Testis (tissue), 3 donors: ENCODE measurements around the gene SEC61A2. TPM values are rescaled to one million over a fixed set of nuclear protein-coding genes. Genes with fewer than 3 reads are reported as not detected.
A peak's percentile ranks its signal among the peaks of the same experiment; 100 is the strongest.

Source experiments
- DNase-seq: peaks from one replicate; pipeline ENCODE4 v3.0.0-alpha.2; 2019
- H3K27ac ChIP-seq, 2 donors: fragments of 200-600 bp; sonication (generic); one replicate each; pipeline ENCODE4 v1.5.1; 2019
- H3K27me3 ChIP-seq: fragments of 200-600 bp; sonication (generic); one replicate; pipeline ENCODE4 v1.5.1; 2019
- H3K36me3 ChIP-seq: fragments of 200-600 bp; sonication (generic); one replicate; pipeline ENCODE4 v1.5.1; 2017; ENCODE audit warnings: low read depth; ENCODE audit errors: missing control alignments
- H3K4me1 ChIP-seq: fragments of 200-600 bp; sonication (generic); one replicate; pipeline ENCODE4 v1.5.1; 2019
- H3K4me3 ChIP-seq, 2 donors: fragments of 200-600 bp; sonication (generic); one replicate each; pipeline ENCODE4 v1.5.1; 2017 to 2019
- H3K9me3 ChIP-seq: fragments of 200-600 bp; sonication (generic); one replicate; pipeline ENCODE4 v1.5.1; 2017
- POLR2A ChIP-seq: fragments of 450-650 bp; IDR thresholded peaks from one replicate; pipeline ENCODE4 v1.6.1; 2017; ENCODE audit warnings: antibody characterized with exemption, mild to moderate bottlenecking, moderate library complexity
- WGBS, 2 donors: methylation state at CpG; one replicate each; pipeline ENCODE4 v1.1.5; 2018; 5-methylcytosine and 5-hydroxymethylcytosine counted together
- intact Hi-C: fragments of 100-400 bp; cut with DNase I; formaldehyde crosslinking; loops from one replicate; pipeline ENCODE4 v1.15.1; 2023; ENCODE audit warnings: low total_unique reads
- polyA plus RNA-seq: library from polyadenylated mRNA; stranded (reverse); fragments of 350-450 nt; fragmentation: Illumina TruSeq; extraction: RNeasy Lipid Tissue Mini Kit (QIAGEN cat#74804); gene quantifications from one replicate; pipeline ENCODE4 v1.2.3, GENCODE V29; 2014; ENCODE audit warnings: low read depth, low replicate concordance; ENCODE audit not compliant: insufficient read depth
- total RNA-seq, 2 donors: library from RNA; depleted of rRNA; stranded (reverse); fragments of >200 nt; gene quantifications; one replicate each; pipeline ENCODE4 v1.2.3, GENCODE V29; 2016
- TF ChIP-seq, protein P1 (sequence below), 3 experiments: fragments of 450-650 bp in 2 of 3; fragments of 200-600 bp in 1 of 3; sonication (generic) in 1 of 3; IDR thresholded peaks; one replicate each; pipeline ENCODE4 v1.5.1; 2016 to 2019; ENCODE audit warnings: antibody characterized with exemption in 3 of 3, mild to moderate bottlenecking in 2 of 3, moderate library complexity in 1 of 3

SEC61A2 gene
- total and polyA plus RNA-seq, 3 donors from 2014 or later: 28.6 to 57.5 (median 46.4) TPM

DNA sequence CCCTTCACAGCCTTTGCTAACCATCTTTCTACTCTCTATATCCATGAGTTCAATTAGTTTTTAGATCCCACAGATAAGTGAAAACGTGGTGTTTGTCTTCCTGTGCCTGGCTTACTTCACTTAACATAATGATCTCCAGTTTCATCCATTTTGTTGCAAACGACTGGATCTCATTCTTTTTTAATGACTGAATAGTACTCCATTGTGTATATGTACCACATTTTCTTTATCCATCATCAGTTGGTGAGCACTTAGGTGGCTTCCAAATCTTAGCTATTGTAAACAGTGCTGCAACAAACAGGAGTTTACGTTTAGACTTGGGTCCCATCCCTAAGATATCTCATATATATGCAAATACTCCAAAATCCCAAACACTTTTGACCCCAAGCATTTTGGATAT lies 75.6 kb downstream of the SEC61A2 start:
- no peaks in the 10 kb centered on the region for H3K36me3 ChIP-seq
- H3K9me3 ChIP-seq: no peaks in the 10 kb centered on the region
- H3K4me3 ChIP-seq: no peak overlapping the region
- no peak for TF ChIP-seq POLR2A
- TF ChIP-seq, protein P1, sequence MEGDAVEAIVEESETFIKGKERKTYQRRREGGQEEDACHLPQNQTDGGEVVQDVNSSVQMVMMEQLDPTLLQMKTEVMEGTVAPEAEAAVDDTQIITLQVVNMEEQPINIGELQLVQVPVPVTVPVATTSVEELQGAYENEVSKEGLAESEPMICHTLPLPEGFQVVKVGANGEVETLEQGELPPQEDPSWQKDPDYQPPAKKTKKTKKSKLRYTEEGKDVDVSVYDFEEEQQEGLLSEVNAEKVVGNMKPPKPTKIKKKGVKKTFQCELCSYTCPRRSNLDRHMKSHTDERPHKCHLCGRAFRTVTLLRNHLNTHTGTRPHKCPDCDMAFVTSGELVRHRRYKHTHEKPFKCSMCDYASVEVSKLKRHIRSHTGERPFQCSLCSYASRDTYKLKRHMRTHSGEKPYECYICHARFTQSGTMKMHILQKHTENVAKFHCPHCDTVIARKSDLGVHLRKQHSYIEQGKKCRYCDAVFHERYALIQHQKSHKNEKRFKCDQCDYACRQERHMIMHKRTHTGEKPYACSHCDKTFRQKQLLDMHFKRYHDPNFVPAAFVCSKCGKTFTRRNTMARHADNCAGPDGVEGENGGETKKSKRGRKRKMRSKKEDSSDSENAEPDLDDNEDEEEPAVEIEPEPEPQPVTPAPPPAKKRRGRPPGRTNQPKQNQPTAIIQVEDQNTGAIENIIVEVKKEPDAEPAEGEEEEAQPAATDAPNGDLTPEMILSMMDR (IDR thresholded peaks at IDR 0.05): no peak
- no peaks in the 10 kb centered on the region for H3K27me3 ChIP-seq
- 88 to 89% methylated on average over 3 of the region's 3 CpGs for WGBS, 2 donors
- intact Hi-C loops: no loop called here
- H3K4me1 ChIP-seq: peaks cover 3% of the 10 kb centered on the region
- DNase-seq: no peak
- no peak overlapping the region for H3K27ac ChIP-seq

DNA sequence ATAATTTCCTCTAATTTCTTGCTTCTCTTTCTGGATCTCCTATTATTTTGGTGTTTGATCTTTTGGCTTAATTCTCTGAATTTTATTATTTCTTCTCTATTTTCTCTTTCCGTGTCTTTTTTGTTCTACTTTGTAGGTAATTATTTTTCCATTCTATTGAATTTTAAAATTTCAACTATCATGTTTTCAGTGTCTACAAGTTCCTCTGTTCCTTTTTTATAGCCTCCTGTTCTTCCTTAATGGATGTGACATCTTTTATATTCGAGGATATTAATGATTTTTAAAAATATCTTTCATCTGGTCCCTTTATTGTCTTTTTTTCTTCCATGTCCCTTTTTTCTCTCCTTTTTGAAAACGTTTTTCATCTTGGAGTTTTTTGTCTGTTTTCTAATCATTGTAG lies 77.6 kb downstream of the SEC61A2 start:
- intact Hi-C loops: no loop called here
- H3K36me3 ChIP-seq: no peaks in the 10 kb centered on the region
- no peaks in the 10 kb centered on the region for H3K27me3 ChIP-seq
- no peak for DNase-seq
- 76 to 85% methylated on average over 3 of the region's 3 CpGs for WGBS, 2 donors
- H3K27ac ChIP-seq: peak overlapping the region in 1 of 2 donors; percentile 37
- no peak overlapping the region for H3K4me3 ChIP-seq
- no peaks in the 10 kb centered on the region for H3K9me3 ChIP-seq
- peaks cover 3% of the 10 kb centered on the region for H3K4me1 ChIP-seq
- TF ChIP-seq POLR2A: no peak
- TF ChIP-seq, protein P1 (IDR thresholded peaks at IDR 0.05): no peak

DNA sequence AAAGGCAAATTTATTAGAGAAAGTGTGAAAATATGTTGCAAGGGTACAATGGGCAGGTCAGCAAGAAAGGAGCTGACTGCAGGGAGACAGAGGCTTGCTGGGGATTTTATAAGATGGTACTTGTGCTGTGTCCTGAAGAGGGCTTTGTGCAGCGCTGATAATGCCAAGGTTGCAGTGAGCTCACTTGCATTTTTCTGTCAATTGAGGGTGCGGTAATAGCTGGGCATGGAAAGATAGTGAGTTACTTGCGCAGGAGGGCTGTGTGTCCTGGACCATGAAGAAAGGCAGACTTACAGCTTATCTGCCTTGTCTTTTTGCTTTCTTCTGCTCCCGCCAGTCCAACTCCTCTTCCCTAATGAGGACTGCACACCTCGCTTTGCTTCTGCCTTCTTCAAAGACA lies 79.0 kb downstream of the SEC61A2 start:
- peak overlapping the region; percentile 0 to 3 for H3K27ac ChIP-seq
- intact Hi-C loops: no loop called here
- WGBS, 2 donors: 71 to 87% methylated on average over 5 of the region's 5 CpGs

DNA sequence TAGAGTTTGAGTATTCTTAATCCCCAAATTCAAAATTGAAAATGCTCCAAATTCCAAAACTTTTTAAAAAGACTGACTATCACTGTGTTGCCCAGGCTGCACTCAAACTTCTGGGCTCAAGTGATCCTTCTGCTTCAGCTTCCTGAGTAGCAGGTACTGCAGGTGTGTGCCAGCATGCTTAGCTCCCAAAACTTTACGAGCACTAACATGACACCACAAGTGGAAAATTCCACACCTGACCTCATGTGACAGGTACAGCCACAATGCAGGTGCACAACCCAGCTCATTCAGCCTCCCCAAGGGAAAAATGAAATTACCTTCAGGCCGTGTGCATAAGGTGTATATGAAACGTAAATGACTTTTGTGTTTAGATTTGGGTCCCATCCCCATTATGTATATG lies 83.0 kb downstream of the SEC61A2 start:
- no peak overlapping the region for H3K4me3 ChIP-seq
- WGBS, 2 donors: 91 to 97% methylated on average over 3 of the region's 3 CpGs
- no peaks in the 10 kb centered on the region for H3K9me3 ChIP-seq
- H3K27ac ChIP-seq: no peak overlapping the region
- TF ChIP-seq, protein P1 (IDR thresholded peaks at IDR 0.05): no peak
- no peak for TF ChIP-seq POLR2A
- H3K36me3 ChIP-seq: no peaks in the 10 kb centered on the region
- peaks cover 3% of the 10 kb centered on the region for H3K4me1 ChIP-seq
- H3K27me3 ChIP-seq: no peaks in the 10 kb centered on the region
- intact Hi-C loops: no loop called here
- DNase-seq: no peak

More for the DNA sequence above, 79.0 kb downstream of the SEC61A2 start:
- H3K4me1 ChIP-seq: peaks cover 3% of the 10 kb centered on the region
- H3K9me3 ChIP-seq: no peaks in the 10 kb centered on the region
- peak; percentile 64 for DNase-seq
- no peaks in the 10 kb centered on the region for H3K27me3 ChIP-seq
- no peaks in the 10 kb centered on the region for H3K36me3 ChIP-seq
- TF ChIP-seq, protein P1 (IDR thresholded peaks at IDR 0.05): no peak
- no peak for TF ChIP-seq POLR2A
- H3K4me3 ChIP-seq: no peak overlapping the region

DNA sequence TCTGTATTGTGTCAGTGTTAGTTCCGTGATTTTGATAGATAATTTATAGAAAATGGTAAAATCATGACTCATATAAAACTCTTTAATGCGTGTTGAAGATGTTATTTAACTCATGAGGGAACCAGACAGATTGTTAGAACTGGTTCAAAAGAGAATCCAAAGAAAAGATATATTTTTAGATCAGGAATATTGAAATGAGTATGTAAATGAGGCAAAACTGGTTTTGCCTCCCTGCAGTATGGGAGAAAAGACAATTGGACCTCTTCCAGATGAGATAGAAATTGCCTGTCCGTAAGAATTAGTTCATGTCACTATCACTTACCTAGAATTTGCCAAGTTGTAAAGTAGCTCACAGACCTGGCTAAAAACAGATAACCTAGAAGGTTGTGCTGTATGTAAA lies 84.1 kb downstream of the SEC61A2 start:
- no peak overlapping the region for H3K4me3 ChIP-seq
- no peak overlapping the region for H3K27ac ChIP-seq
- TF ChIP-seq POLR2A: no peak
- TF ChIP-seq, protein P1 (IDR thresholded peaks at IDR 0.05): no peak
- peaks cover 3% of the 10 kb centered on the region for H3K4me1 ChIP-seq
- H3K36me3 ChIP-seq: no peaks in the 10 kb centered on the region
- WGBS, 2 donors: 76 to 81% methylated on average over 3 of the region's 3 CpGs
- no peaks in the 10 kb centered on the region for H3K9me3 ChIP-seq
- intact Hi-C loops: no loop called here
- no peaks in the 10 kb centered on the region for H3K27me3 ChIP-seq
- DNase-seq: no peak
